GM19397 (cell line): ENCODE measurements around the gene TTC28.
"Not testable (repeated sequence)": the region's sequence is repeated elsewhere in the genome, so short reads cannot be mapped to it uniquely, and the experiment has no call there.

Source experiments
- ATAC-seq: cut with Tn5 transposase; IDR thresholded peaks from one replicate; pipeline ENCODE4 v1.9.1; 2021; ENCODE audit warnings: mild to moderate bottlenecking, moderate library complexity; ENCODE audit not compliant: unreplicated experiment

TTC28 gene

DNA sequence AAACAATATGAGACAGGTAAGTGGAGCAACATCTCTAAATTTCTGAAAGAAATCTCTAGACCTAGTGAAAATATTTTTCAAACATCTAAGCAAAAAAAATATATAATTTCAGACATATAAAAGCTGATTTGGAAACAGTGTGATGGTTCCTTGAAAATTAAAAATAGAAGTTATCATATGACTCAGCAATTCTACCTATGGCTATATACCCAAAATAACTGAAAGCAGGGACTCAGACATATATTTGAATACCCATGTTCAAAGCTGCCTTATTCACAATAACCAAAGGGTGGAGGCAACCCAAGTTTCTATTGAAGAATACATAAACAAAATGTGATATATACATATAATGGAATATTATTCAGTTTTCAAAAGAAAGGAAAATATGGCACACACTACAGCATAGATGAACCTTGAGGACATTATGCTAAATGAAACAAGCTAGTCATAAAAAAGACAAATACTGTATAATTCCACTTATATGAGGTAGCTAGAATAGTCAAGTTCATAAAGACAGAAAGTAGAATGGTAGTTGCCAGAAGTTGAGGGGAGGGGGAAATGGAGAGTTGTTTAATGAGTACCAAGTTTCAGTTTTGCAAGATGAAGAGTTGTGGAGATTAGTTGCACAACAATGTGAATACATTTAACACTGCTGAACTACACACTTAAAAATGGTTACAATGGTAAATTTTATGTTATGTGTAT, 300.4 kb downstream of the TTC28 start:
- no peak for ATAC-seq

DNA sequence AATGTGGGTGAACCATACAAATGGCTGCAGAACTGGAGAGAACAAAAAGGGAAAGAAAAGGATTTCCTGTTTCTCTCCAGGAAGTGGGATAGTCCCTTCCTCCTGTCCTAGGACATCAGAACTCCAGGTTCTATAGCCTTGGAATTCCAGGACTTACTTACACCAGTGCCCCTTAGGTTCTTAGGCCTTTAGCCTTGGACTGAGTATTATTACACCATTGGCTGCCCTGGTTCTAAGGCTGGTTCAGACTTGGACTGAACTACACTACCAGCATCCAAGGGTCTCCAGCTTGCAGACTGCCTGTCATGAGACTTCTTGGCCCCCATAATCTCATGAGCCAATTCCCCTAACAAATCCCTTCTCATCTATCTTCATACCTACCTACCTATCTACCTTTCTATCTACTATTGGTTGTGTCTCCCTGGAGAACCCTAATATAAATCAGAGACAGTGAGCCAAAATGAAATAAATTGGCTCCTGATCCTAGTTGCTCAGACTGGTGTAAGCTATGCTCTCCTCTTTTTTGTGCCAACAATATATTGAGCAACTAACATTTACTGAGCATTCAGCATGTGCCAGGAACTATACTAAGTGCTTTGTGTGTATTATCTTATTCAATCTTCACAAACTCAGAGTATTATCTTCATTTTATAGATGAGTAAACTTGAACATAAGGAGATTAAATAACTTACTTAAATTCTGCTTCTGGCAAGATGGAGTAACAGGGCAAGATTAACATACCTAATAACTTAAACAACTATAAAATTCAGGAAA, 303.7 kb downstream of the TTC28 start:
- ATAC-seq, result no peak

DNA sequence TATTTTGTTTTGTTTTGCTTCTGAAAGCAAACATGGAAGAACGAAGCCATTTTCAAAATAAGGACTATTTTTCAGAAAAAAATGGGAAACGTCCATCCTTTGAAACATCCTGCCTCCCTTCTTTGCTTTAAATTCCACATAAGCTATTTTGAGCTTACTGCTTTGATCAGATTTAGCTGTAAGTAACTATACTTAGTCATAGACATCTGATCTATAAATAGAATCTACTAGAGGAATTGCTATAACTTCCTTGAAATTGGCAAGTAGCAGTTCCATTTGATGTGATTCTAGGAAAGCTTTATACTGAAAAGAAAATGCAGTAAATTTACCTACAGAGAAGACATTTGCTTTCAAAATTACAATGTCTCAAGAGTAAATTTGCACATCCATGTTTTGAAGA, 305.8 kb downstream of the TTC28 start:
- ATAC-seq, result no peak

DNA sequence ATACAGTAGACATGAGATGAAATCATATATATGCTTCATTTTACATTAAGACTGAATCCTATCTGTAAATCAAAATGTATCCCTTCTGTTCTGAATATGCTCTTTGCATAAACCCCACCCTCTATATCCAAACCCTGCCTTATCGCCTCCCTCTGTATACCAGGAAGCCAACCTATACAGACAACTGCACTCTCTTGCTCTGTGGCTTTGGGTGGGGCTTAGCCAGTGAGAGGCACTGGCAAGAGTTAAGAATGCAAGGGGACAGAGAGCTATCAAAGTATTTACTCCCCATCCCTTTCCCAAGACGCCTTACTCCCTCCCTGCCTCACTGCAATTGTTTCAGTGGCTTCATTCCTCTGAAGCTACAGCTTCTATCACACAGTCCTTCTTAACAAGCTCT, 309.8 kb downstream of the TTC28 start:
- ATAC-seq, result no peak

DNA sequence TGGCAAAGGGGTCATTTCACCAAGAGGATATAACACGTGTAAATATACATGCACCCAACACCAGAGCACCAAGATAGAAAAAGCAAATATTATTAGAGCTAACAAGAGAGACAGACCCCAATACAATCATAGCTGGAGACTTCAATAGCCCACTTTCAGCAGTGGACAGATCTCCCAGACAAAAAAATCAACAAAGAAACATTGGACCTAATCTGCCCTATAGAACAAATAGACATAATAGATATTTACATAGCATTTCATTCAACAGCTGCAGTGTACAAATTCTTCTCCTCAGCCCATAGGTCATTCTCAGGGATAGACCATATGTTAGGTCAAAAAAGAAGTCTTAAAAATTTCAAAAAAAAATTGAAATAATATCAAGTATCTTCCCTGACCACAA, 312.8 kb downstream of the TTC28 start:
- no peak for ATAC-seq

DNA sequence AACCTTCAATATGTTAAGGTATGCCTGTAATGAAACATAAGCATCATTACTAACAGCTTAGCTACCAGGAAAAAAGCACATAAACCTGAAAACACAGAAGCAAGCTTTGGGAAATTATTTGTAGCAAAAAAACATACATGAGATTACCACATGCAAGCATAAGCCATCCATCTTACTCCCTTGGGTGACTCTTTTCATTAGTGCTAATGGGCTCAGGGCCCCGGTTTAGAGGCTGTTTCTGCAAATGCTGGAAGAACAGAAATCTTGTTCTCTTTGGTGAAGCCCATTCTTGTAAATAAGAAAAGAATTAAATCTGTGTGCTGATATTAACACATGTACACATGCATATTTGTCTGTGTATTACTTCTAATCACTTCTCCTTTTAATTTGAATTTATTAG, 314.3 kb downstream of the TTC28 start:
- no peak for ATAC-seq

DNA sequence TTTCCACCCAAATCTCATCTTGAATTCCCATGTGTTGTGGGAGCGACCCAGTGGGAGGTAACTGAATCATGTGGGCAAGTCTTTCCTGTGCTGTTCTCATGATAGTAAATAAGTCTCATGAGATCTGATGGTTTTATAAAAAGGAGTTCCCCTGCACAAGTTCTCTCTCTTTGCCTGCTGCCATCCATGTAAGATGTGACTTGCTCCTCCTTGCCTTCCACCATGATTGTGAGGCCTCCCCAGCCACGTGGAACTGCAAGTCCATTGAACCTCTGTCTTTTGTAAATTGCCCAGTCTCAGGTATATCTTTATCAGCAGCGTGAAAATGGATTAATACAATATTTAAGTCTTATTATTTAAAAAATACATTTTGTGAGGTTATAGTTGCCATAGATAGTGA, 315.5 kb downstream of the TTC28 start:
- ATAC-seq, result not testable (repeated sequence)

DNA sequence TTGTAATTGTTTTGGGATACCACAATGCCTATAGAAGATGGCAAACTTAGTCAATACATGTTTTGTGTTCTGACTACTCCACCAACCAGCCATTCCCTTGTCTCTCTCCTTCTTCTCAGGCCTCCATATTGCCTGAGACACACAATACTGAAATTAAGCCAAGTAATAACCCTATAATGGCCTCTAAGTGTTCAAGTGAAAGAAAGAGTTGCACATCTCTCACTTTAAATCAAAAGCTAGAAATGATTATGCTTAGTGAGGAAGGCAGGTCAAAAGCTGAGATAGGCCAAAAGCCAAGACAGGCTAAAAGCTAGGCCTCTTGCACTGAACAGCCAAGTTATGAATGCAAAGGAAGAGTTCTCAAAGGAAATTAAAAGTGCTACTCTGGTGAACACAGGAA, 318.7 kb downstream of the TTC28 start:
- ATAC-seq, result no peak

DNA sequence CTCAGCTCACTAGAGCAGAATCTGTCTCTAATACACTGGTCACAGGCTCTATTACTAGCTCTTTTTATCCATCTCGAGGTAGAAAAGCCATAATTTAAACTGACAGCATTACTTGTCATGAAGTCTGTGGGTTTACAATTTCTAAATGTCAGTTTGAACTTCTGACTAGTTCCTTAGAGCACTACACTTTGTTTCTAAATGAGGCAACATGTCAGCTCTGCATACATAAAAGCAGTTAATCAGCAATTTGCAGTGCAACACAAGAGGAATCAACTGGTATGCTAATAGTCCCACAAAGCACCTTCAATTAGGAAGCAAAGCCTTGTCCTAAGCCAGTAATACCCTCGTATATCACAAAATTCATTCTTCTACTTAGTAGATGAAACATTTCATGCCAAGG, 321.3 kb downstream of the TTC28 start:
- no peak for ATAC-seq

DNA sequence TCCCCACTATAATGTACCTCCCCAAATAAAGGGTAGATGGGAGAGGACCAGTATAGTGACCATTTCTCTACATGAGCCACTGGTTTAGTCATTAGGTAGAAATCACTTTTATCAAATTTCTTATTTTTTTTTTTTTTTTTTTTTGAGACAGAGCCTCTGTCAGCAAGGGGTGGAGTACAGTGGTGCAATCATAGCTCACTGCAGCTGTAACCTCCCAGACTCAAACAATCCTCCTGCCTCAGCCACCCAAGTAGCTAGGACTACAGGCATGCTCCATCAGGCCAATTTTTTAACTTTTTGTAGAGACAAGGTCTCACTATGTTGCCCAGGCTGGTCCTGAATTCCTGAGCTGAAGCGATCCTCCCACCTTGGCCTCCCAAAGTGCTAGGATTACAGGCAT, 322.4 kb downstream of the TTC28 start:
- ATAC-seq, result no peak

DNA sequence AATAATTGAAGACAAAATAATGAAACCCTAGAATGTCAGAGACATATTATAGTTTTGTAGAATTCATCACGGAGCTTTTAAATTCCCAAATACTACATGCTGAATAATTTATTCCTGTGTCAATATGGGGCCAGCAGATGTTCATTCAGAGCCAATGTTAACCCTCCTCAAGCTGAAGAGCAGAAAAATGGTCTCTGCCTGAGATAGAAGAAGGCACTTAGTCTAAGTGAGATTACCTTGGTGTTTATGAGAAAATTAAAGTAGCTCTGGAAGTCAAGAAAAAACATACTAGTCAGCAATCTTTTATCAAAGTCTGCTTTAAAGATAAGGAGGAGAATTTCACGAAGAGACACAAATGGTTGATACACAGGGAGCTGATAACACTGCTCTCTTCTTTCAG, 328.2 kb downstream of the TTC28 start:
- no peak for ATAC-seq

DNA sequence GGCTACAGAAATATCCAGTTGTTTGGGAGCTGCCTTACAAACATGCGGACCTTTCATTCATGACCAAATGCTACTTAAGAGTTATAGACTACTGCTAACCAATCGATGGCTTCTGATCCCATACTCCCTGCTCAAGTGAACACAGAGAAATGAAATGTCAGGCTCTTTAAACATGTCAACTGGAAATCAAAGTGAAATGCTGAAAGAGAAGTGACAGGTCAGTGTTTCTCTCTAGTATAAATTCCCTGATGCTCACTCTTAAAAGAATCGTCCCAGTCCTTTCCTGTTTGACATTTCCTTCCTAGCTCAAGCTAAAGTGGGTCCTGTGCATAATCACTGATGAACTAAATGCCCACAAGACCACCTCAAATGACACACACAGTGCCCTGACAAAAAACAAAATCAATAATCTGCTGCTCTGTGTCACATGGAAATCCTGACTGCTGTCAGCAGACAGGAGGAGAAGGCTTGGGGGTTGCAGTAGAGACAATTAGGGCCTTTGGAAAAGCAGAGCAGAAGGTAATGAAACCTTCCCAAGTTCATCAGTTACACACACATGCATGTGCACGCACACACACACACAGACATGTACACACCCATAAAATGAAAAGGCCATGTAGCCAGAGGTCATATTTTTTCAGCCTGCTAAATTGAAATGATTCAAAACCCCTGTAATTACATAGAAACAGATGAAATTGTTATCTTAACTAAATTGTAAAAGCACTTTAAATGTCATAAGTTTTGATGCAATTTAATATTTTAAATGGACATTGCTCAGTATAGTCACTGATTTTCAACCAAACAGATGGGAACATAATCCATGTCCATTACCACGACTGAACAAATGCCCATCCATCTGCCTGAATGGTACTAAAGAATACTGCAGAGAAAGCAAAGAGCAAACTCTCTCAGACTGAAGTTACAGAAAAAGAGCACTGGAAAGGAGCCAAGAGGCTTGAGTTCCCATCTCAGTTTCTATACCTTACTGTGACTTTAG, 330.7 kb downstream of the TTC28 start:
- ATAC-seq, result no peak

DNA sequence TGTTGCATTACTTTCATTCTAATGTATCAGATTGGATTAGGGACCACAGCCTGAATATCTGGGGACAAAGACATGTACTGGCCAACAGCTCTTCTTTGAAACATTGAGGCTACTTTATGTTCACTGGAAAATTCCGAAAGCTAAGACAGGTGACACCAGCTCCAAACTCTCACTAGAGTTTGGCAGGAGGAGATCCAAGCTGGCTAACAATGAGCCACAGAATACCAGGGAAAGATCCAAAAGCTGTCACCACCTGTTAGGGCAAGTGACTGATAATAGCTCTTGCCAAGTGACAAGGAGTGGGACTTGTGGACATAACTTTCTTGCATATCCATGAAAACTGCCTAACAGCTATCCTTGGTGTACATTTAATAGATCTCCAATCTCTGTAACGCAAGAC, 333.3 kb downstream of the TTC28 start:
- ATAC-seq, result no peak

DNA sequence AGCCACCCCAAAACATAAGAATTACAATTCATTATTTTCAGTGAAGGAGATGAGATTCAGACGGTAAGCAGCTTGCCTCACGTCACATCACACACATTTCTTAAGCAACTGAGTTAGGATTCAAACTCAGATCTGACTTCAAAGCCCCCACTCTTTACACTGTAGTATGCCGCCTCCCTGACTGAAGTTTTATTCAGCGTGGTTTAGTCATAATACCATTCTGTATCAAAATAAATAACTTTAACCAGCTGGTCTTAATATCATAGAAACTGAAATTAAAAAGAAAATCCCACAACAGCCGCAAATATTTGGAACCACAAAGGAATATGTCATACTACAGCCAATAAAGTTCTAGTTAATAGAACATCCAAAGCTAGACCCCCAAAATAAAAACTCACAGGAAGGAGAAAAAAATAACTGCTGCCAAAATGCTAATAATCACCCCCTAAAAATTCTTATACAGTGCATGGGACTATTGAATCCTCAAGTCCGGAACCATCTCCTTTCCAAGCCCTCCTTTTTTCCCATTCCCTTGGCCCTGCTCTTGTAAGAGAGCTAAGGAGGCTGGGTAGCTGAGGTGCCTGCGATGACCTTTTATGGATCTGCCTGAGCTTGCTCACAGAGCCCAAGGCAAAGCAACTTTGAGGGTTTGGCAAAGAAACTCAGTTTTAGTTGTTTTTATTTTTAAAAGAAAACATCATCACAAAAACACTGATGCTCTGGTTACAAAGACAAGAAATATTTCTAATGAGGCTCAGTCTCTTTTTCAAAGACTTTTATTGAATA, 334.5 kb downstream of the TTC28 start:
- no peak for ATAC-seq

DNA sequence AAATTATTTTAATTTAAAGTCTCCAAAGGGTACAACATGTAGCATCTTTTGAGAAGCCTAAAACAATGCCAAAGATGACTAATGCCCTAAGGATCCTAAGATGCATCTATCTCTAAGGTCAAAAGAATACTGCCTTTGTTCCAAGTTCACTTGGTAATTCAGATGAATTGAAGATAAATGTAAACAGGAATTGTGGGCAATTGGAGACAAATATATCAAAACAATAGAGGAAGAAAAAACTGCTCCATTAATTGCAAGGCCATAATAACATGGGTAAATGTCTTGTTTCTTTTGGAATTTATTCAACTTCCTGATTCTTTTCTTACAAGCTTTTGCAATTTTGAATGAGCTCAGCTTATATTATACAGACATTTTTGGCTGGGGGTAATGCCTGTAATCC, 338.6 kb downstream of the TTC28 start:
- ATAC-seq, result no peak

DNA sequence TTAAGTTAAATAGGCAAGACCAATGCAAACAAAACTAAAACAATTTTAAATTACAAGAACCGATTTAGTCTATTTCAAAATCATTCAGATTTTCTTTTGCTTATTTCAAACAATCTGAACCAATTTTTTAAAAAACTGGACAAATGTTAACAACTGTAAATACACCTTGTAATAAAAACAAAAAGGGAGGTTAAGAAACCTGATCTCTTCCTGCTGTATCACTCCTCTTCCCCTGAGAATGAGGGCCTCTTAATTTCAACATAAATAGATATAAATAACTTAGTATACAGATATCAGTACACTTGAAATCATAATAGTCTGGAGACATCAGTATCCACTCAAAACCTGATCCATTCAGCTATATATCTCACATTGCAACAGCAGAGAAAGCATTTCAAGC, 346.6 kb downstream of the TTC28 start:
- ATAC-seq, result no peak

DNA sequence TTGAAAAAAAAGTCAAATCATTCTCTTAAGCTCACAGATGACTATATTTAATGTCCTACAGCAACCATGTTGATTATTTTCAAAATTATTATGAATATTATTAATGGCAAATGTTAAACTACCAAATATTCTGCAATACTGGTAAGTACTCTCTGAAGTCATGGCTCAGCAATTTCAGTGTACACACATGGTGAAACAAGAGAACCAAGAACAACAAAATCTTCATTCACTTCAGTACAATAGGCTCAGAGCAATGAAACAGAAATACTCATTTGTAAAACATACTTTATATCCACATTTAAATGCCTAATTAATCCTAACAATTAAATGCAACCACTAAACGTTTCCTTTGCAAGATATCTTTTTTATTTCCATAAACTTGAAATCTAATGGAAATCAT, 347.2 kb downstream of the TTC28 start:
- no peak for ATAC-seq

DNA sequence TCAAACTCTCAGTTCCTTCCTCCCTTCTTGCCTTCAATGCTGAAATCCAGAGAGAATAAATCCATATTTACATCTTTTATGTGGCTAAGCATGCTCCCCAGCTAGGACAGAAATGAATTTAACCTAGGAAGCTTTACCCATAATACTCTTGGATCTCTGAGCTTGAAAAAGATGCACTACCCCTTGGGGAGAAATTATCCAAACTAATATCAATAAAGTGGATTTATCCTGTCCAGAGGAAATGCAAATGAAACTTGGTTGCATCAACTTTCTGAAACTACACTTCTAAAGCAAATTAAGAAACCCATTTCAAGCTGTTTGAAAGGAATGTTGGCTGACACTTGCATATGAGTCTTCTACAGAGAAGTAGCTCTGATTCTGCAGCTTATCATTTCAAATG, 347.9 kb downstream of the TTC28 start:
- no peak for ATAC-seq

DNA sequence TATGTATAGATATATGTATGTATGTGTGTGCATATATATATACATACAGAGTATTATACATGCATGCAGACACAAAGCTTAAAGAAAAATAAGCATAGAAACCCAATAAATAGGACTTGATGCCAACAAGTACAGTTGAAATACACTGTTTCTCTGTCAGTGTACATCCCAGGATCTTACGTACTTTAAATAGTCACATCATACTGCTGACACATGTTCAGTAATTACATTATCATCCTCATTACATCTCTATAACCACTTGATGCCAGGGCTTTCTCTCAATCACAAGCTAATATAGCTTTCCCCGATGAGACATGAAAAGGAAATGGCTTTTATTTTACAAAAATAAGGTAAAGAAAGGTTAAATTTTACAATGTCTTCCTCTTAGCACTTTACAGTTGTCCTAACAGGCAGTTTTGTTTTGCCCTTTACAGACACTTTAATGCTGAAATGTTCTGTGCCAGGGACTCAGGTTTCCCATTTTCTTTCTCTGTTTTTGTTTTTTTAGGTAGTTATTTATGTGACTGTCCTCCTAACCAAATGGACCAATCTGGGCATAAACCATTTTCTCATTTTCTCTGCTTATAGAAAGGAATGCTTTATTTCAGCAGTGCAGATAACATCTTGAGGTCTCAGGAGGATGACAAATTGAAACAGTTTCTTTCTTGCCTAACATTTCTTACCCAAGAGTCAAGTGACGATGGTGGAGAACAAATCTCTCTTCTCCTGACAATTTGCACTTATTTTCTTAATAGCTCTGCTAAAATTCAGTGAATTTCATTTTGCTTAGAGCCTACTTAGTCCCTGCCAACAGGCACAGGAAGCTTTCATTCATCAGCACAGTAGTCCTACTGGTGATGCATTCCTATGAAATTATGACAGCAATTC, 350.2 kb downstream of the TTC28 start:
- ATAC-seq, result no peak

DNA sequence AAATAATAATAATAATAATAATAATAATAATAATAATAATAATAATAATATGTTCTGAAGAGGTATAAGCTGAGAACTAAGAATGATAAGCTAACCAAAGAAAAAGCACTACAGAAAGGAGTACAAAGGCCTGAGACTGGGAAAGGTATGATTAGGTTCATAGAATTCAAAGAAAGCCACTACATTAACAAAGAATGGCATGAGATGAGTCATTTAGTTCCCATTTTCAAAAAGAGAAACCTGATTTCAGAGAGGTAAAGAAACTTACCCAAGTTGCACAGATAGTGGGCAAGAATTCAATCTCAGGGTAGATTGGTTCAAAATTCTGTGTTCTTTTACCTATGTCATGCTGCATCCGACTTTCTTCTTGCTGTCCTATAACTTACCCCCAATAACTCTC, 350.9 kb downstream of the TTC28 start:
- no peak for ATAC-seq
